ENCODE data around the gene QRFP.

DNA sequence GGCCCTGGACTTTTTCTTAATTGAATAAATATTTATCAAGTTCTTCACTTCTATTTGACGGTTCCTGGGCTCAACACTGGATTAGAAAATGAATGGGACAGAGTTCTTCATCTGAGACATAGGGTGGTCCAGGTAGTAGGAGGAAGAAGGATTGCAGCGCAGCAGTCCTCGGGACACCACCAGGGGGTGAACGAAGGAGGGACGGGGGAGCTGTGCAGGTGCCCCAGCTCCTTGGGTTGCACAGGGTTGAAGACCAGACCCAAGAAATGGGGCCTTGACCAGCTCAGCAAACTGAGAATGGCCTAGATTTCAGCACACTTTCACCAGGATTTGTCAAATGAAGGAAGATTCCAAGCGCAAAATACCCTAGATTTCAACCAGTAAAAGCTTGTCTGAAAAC lies 32.1 kb downstream of the QRFP start:
- TF ChIP-seq, protein P1, sequence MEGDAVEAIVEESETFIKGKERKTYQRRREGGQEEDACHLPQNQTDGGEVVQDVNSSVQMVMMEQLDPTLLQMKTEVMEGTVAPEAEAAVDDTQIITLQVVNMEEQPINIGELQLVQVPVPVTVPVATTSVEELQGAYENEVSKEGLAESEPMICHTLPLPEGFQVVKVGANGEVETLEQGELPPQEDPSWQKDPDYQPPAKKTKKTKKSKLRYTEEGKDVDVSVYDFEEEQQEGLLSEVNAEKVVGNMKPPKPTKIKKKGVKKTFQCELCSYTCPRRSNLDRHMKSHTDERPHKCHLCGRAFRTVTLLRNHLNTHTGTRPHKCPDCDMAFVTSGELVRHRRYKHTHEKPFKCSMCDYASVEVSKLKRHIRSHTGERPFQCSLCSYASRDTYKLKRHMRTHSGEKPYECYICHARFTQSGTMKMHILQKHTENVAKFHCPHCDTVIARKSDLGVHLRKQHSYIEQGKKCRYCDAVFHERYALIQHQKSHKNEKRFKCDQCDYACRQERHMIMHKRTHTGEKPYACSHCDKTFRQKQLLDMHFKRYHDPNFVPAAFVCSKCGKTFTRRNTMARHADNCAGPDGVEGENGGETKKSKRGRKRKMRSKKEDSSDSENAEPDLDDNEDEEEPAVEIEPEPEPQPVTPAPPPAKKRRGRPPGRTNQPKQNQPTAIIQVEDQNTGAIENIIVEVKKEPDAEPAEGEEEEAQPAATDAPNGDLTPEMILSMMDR (optimal IDR thresholded peaks at IDR 0.05 in 1 of 3, IDR thresholded peaks at IDR 0.05 in 1 of 3, conservative IDR thresholded peaks at IDR 0.05 in 1 of 3; ENCODE audit: extremely low read depth in 1 of 3, insufficient read depth in 2 of 3, low read length in 3 of 3), result no peak
- TF ChIP-seq EZH2 (IDR thresholded peaks at IDR 0.05; ENCODE audit: low read length), result no peak
